ENCODE measurements around the gene THAP4.

The THAP4 gene

GRCh38 chr2:241576293-241576654, 60.7 kb downstream of the THAP4 start:
- TF ChIP-seq CTCF (IDR thresholded peaks at IDR 0.05), result no peak

GRCh38 chr2:241575624-241576292, 61.2 kb downstream of the THAP4 start:
- no peak for TF ChIP-seq CTCF (IDR thresholded peaks at IDR 0.05)

GRCh38 chr2:241574911-241575623, 61.9 kb downstream of the THAP4 start:
- no peak for TF ChIP-seq CTCF (IDR thresholded peaks at IDR 0.05)

GRCh38 chr2:241573741-241574140, 63.2 kb downstream of the THAP4 start:
- no peak for TF ChIP-seq CTCF (IDR thresholded peaks at IDR 0.05)

GRCh38 chr2:241571821-241572620, 64.9 kb downstream of the THAP4 start:
- no peak for TF ChIP-seq CTCF (IDR thresholded peaks at IDR 0.05)

GRCh38 chr2:241570961-241571581, 65.9 kb downstream of the THAP4 start:
- no peak for TF ChIP-seq CTCF (IDR thresholded peaks at IDR 0.05)

GRCh38 chr2:241569831-241570281, 67.1 kb downstream of the THAP4 start:
- TF ChIP-seq CTCF (IDR thresholded peaks at IDR 0.05), result no peak

All from LNCAP (cell line).